ENCODE data around the gene HPCAL1.

HPCAL1 gene

DNA sequence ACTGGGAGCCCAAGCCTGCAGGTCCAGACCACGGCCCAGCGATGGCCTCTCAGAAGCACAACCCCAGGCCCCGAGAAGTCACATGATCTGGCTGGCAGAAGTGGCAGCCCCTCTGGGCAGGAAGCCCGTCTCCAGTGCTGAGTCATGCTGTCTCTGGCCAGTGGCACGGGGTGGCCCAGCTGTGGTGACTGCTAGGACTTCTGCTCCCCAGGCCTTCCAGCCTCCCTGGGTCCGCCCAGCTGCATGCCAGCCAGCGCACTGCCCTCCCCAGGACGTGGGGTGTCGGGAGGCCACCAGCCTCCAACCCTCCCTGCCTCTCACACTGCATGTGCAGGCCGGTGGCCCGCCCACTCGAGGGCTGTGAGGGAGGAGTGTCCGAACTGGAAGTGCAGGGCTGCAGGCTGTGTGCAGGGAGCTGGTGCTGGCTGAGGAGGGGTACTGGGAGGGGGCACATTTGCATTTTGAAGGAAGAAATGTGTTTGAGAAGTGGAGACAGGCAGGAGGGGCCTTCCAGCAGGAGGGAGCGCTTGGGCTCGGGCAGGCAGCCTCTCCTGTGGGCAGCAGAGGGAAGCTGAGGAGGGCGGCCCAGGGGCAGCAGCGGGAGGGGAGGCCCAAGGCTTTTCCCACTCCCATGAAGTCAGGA lies 17.0 kb upstream of the HPCAL1 start:
- no CpG with 5 or more reads among the region's 17 CpGs for WGBS (ENCODE audit: extremely low coverage, insufficient coverage, low lambda C conversion rate)
- H3K36me3 ChIP-seq (ENCODE audit: control insufficient read depth, insufficient read depth, low read length) = no peaks in the 10 kb centered on the region
- H3K9ac ChIP-seq (ENCODE audit: low read length) = no peak overlapping the region
- H3K4me2 ChIP-seq (ENCODE audit: low read length) = no peak overlapping the region
- no peak overlapping the region for H3K18ac ChIP-seq (ENCODE audit: low read length)
- no peaks in the 10 kb centered on the region for H3K27me3 ChIP-seq (ENCODE audit: insufficient read depth, low read length, poor library complexity)
- no peak overlapping the region for H2BK120ac ChIP-seq (ENCODE audit: low read depth, low read length)
- no peaks in the 10 kb centered on the region for H3K4me1 ChIP-seq (ENCODE audit: control insufficient read depth, low read depth, low read length)
- H2BK15ac ChIP-seq (replicated peaks; ENCODE audit: low read depth) = no peak overlapping the region
- peak overlapping the region; percentile 11 for H3K56ac ChIP-seq (ENCODE audit: low read length)
- no peaks in the 10 kb centered on the region for H3K79me1 ChIP-seq (ENCODE audit: low read length)
- no peak overlapping the region for H3K27ac ChIP-seq (ENCODE audit: low read depth, low read length)
- no peak overlapping the region for H2AK5ac ChIP-seq (ENCODE audit: low read length)
- no peak overlapping the region for H2BK5ac ChIP-seq (ENCODE audit: low read length)
- H4K5ac ChIP-seq (ENCODE audit: low read length) = no peak overlapping the region
- no peak overlapping the region for H3K23ac ChIP-seq (ENCODE audit: low read length)
- peak; percentile 56 for DNase-seq
- H3K4ac ChIP-seq (ENCODE audit: low read depth, low read length) = no peak overlapping the region
- H4K8ac ChIP-seq (ENCODE audit: low read depth, low read length) = no peak overlapping the region
- H3K4me3 ChIP-seq (ENCODE audit: low read length) = no peak overlapping the region
- no peaks in the 10 kb centered on the region for H3K79me2 ChIP-seq (ENCODE audit: control insufficient read depth, insufficient read depth, low read length)

DNA sequence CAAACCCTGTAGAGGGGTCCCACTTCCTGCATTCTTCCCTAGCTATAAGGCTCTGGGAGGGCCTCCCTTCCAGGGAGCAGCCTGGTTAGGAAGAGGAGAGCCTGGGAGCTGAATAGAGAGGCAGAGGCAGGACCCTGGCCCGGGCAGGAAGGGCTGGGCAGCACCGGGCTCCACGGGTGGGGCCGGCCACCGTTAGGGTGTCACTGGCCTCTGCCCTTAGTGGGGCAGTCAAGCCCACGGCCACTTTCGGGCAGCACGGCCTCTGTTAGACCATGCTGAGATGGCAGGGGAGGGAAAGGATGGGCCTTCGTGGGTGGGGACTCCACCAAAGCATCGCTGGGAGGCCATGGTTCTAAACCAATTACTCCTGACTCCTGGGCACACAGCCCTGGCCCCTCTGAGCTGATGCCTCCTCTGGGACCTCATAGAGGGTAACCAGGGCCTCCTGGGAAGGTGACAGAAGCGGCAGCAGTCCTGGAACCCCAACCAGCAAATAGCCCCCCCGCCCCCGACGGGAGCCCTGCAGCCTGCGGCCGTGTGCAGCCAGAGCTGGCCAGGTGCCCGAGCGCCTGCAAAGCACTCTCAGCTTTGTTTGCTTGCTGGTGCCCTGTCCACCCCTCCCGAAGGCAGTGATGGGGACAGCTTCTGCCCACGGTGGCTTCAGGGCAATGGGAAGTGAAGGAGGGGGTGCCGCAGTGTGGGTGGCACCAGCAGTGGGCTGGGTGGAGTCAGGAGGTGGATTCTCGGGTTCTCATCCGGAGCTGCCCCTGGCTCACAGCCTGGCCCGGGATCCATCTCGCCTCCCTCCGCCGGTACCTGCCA lies 16.3 kb upstream of the HPCAL1 start:
- no peak overlapping the region for H2BK5ac ChIP-seq (ENCODE audit: low read length)
- no peak overlapping the region for H3K4me2 ChIP-seq (ENCODE audit: low read length)
- no peaks in the 10 kb centered on the region for H3K79me2 ChIP-seq (ENCODE audit: control insufficient read depth, insufficient read depth, low read length)
- no peak overlapping the region for H2BK120ac ChIP-seq (ENCODE audit: low read depth, low read length)
- peak overlapping the region; percentile 6 for H3K18ac ChIP-seq (ENCODE audit: low read length)
- no peak overlapping the region for H3K4me3 ChIP-seq (ENCODE audit: low read length)
- H4K8ac ChIP-seq (ENCODE audit: low read depth, low read length) = no peak overlapping the region
- peak overlapping the region; percentile 11 for H3K56ac ChIP-seq (ENCODE audit: low read length)
- H2BK15ac ChIP-seq (replicated peaks; ENCODE audit: low read depth) = no peak overlapping the region
- H3K36me3 ChIP-seq (ENCODE audit: control insufficient read depth, insufficient read depth, low read length) = no peaks in the 10 kb centered on the region
- no peak overlapping the region for H4K5ac ChIP-seq (ENCODE audit: low read length)
- no peak overlapping the region for H3K9ac ChIP-seq (ENCODE audit: low read length)
- H3K27me3 ChIP-seq (ENCODE audit: insufficient read depth, low read length, poor library complexity) = no peaks in the 10 kb centered on the region
- H3K79me1 ChIP-seq (ENCODE audit: low read length) = no peaks in the 10 kb centered on the region
- no peak overlapping the region for H2AK5ac ChIP-seq (ENCODE audit: low read length)
- H3K4ac ChIP-seq (ENCODE audit: low read depth, low read length) = no peak overlapping the region
- WGBS (ENCODE audit: extremely low coverage, insufficient coverage, low lambda C conversion rate) = no CpG with 5 or more reads among the region's 27 CpGs
- no peaks in the 10 kb centered on the region for H3K4me1 ChIP-seq (ENCODE audit: control insufficient read depth, low read depth, low read length)
- H3K27ac ChIP-seq (ENCODE audit: low read depth, low read length) = no peak overlapping the region
- no peak for DNase-seq
- H3K23ac ChIP-seq (ENCODE audit: low read length) = no peak overlapping the region

DNA sequence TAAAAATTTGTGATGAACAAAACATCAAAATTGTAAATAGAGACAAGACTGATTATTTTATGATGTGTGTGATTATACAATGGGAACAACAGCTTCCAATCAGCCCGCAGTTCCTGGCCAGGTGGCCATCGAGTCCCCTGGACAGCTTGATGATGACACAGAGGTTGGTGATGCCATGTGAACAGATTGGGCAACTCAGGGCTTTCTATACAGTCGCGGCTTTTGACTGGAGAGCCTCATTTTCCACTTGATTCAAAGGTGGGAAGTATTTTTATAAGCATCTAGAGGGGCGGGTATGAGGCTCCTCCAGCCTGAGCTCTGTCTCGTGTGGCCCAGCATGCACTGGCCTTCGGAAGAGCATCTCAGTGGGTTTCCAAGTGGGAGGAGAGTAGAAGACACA lies 14.9 kb upstream of the HPCAL1 start:
- H4K5ac ChIP-seq (ENCODE audit: low read length) = no peak overlapping the region
- no peak overlapping the region for H2BK15ac ChIP-seq (replicated peaks; ENCODE audit: low read depth)
- no peaks in the 10 kb centered on the region for H3K79me2 ChIP-seq (ENCODE audit: control insufficient read depth, insufficient read depth, low read length)
- H3K27ac ChIP-seq (ENCODE audit: low read depth, low read length) = no peak overlapping the region
- no peak overlapping the region for H3K4me2 ChIP-seq (ENCODE audit: low read length)
- no peak for DNase-seq
- H4K8ac ChIP-seq (ENCODE audit: low read depth, low read length) = no peak overlapping the region
- H3K36me3 ChIP-seq (ENCODE audit: control insufficient read depth, insufficient read depth, low read length) = no peaks in the 10 kb centered on the region
- no peak overlapping the region for H2BK5ac ChIP-seq (ENCODE audit: low read length)
- no peaks in the 10 kb centered on the region for H3K27me3 ChIP-seq (ENCODE audit: insufficient read depth, low read length, poor library complexity)
- H3K18ac ChIP-seq (ENCODE audit: low read length) = no peak overlapping the region
- H3K9ac ChIP-seq (ENCODE audit: low read length) = no peak overlapping the region
- no peak overlapping the region for H3K23ac ChIP-seq (ENCODE audit: low read length)
- no CpG with 5 or more reads among the region's 7 CpGs for WGBS (ENCODE audit: extremely low coverage, insufficient coverage, low lambda C conversion rate)
- H3K4me3 ChIP-seq (ENCODE audit: low read length) = no peak overlapping the region
- H3K56ac ChIP-seq (ENCODE audit: low read length) = no peak overlapping the region
- no peak overlapping the region for H2AK5ac ChIP-seq (ENCODE audit: low read length)
- H3K4ac ChIP-seq (ENCODE audit: low read depth, low read length) = no peak overlapping the region
- H3K79me1 ChIP-seq (ENCODE audit: low read length) = no peaks in the 10 kb centered on the region
- H2BK120ac ChIP-seq (ENCODE audit: low read depth, low read length) = no peak overlapping the region
- H3K4me1 ChIP-seq (ENCODE audit: control insufficient read depth, low read depth, low read length) = no peaks in the 10 kb centered on the region

DNA sequence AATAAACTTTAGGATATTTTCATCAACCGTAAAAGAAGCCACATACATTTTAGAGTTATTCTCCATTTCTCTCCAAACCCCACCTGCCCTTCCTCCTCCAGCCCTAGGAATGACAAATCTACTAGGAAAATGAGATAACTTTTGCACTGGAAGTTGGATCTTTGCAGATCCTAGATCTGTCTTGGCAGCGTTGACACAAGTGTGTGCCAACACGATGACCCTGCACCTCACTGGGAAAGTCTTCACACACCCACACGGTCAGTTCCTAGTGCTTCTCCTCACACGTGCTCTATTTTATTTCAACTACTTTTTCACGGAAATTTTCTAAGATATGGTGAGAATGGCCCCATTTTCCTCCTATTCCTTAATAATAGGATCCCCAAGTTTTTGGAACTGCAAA lies 14.1 kb upstream of the HPCAL1 start:
- no peak overlapping the region for H3K9ac ChIP-seq (ENCODE audit: low read length)

DNA sequence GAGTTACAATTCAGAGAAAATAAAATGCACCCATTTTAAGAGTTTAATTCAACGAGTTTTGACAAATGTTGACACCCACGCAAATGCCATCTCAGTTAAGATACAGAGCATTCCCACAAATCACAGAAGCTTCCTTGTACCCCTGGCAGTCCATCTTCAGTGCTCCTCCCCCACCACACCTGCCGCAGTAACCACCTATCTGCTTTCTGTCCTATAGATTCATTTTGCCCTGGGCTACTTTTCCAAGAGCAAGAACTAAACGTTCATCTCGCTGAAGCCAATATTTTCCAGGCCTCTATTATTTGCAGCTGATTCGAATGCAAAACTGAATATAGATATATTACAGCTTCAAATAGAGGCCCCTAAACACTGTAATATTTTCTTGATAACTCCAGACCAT lies 13.4 kb upstream of the HPCAL1 start:
- no peak overlapping the region for H2BK15ac ChIP-seq (replicated peaks; ENCODE audit: low read depth)
- no peak overlapping the region for H3K23ac ChIP-seq (ENCODE audit: low read length)
- no peaks in the 10 kb centered on the region for H3K79me1 ChIP-seq (ENCODE audit: low read length)
- no peak overlapping the region for H4K8ac ChIP-seq (ENCODE audit: low read depth, low read length)
- H2AK5ac ChIP-seq (ENCODE audit: low read length) = no peak overlapping the region
- H2BK5ac ChIP-seq (ENCODE audit: low read length) = no peak overlapping the region
- no peak overlapping the region for H3K56ac ChIP-seq (ENCODE audit: low read length)
- no CpG with 5 or more reads among the region's 6 CpGs for WGBS (ENCODE audit: extremely low coverage, insufficient coverage, low lambda C conversion rate)
- no peaks in the 10 kb centered on the region for H3K4me1 ChIP-seq (ENCODE audit: control insufficient read depth, low read depth, low read length)
- no peak overlapping the region for H2BK120ac ChIP-seq (ENCODE audit: low read depth, low read length)
- no peaks in the 10 kb centered on the region for H3K27me3 ChIP-seq (ENCODE audit: insufficient read depth, low read length, poor library complexity)
- no peak overlapping the region for H3K4me3 ChIP-seq (ENCODE audit: low read length)
- DNase-seq = no peak
- H3K4ac ChIP-seq (ENCODE audit: low read depth, low read length) = no peak overlapping the region
- no peak overlapping the region for H3K9ac ChIP-seq (ENCODE audit: low read length)
- no peak overlapping the region for H3K27ac ChIP-seq (ENCODE audit: low read depth, low read length)
- no peak overlapping the region for H3K18ac ChIP-seq (ENCODE audit: low read length)
- no peak overlapping the region for H3K4me2 ChIP-seq (ENCODE audit: low read length)
- H3K36me3 ChIP-seq (ENCODE audit: control insufficient read depth, insufficient read depth, low read length) = no peaks in the 10 kb centered on the region
- no peak overlapping the region for H4K5ac ChIP-seq (ENCODE audit: low read length)
- no peaks in the 10 kb centered on the region for H3K79me2 ChIP-seq (ENCODE audit: control insufficient read depth, insufficient read depth, low read length)

More for the DNA sequence above, 14.1 kb upstream of the HPCAL1 start:
- no peak for DNase-seq
- Histone ChIP-seq H3K27ac (ENCODE audit: low read depth, low read length) (no peak overlapping the region), H4K5ac (ENCODE audit: low read length) (no peak overlapping the region), H3K4me1 (ENCODE audit: control insufficient read depth, low read depth, low read length) (no peaks in the 10 kb centered on the region), H3K27me3 (ENCODE audit: insufficient read depth, low read length, poor library complexity) (no peaks in the 10 kb centered on the region), H3K18ac (ENCODE audit: low read length) (no peak overlapping the region), H3K4me2 (ENCODE audit: low read length) (no peak overlapping the region), H2AK5ac (ENCODE audit: low read length) (no peak overlapping the region), H2BK15ac (replicated peaks; ENCODE audit: low read depth) (no peak overlapping the region), H3K4ac (ENCODE audit: low read depth, low read length) (no peak overlapping the region), H3K36me3 (ENCODE audit: control insufficient read depth, insufficient read depth, low read length) (no peaks in the 10 kb centered on the region), H2BK5ac (ENCODE audit: low read length) (no peak overlapping the region), H3K23ac (ENCODE audit: low read length) (no peak overlapping the region), H3K79me1 (ENCODE audit: low read length) (no peaks in the 10 kb centered on the region), H3K56ac (ENCODE audit: low read length) (no peak overlapping the region), H2BK120ac (ENCODE audit: low read depth, low read length) (no peak overlapping the region), H4K8ac (ENCODE audit: low read depth, low read length) (no peak overlapping the region), H3K4me3 (ENCODE audit: low read length) (no peak overlapping the region), H3K79me2 (ENCODE audit: control insufficient read depth, insufficient read depth, low read length) (no peaks in the 10 kb centered on the region)
- no CpG with 5 or more reads among the region's 6 CpGs for WGBS (ENCODE audit: extremely low coverage, insufficient coverage, low lambda C conversion rate)
